ENCODE results near the gene STX12. TPM values are rescaled to one million over a fixed set of nuclear protein-coding genes. Genes with fewer than 3 reads are reported as not detected.

STX12 gene
- total RNA-seq, 1 experiment from 2014 or later = 9.9 TPM

DNA sequence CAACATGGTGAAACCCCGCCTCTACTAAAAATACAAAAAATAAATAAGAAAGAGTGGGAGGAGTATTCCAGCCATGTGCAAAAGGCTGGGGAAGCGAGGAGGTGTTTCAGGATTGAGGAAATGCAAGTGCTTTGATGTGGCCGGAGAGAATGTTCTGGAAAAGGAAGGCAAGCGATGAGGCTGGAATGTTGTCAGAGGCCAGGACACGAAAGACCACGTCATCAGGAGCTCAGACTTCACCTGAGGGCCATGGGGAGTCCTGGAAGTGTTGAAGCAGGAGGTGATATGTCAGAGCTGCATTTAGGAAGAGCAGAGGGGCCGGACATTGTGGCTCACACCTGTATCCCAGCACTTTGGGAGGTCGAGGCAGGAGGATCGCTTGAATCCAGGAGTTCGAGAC is 88.4 kb downstream of the STX12 start:
- H3K4me1 ChIP-seq (ENCODE audit: insufficient read depth, low read length) = no peaks in the 10 kb centered on the region
- H3K79me2 ChIP-seq (ENCODE audit: insufficient read depth, low read length) = no peaks in the 10 kb centered on the region
- no peak overlapping the region for H3K27ac ChIP-seq (ENCODE audit: insufficient read length, low read depth, low read length)
- H2AFZ ChIP-seq (ENCODE audit: low read length) = no peak overlapping the region
- H3K23ac ChIP-seq (ENCODE audit: insufficient read length, low read depth, low read length) = no peak overlapping the region
- no peak overlapping the region for H4K5ac ChIP-seq (ENCODE audit: insufficient read length, low read depth, low read length)
- H2BK120ac ChIP-seq (ENCODE audit: low read depth, low read length, poor library complexity, severe bottlenecking) = no peak overlapping the region
- H3K9ac ChIP-seq (ENCODE audit: extremely low read depth, insufficient read length, low read length) = no peak overlapping the region
- DNase-seq = no peak
- no peaks in the 10 kb centered on the region for H3K9me3 Mint-ChIP-seq
- no peak overlapping the region for H4K8ac ChIP-seq (replicated peaks; ENCODE audit: insufficient read length, low read depth, low read length)
- no peaks in the 10 kb centered on the region for H3K36me3 Mint-ChIP-seq (ENCODE audit: insufficient read depth in 1 of 3, low read depth in 3 of 3)
- no peaks in the 10 kb centered on the region; the same call in 1 of the 2 replicates for H3K27me3 Mint-ChIP-seq (ENCODE audit: low read depth)
- H3K4ac ChIP-seq (ENCODE audit: low read depth, low read length) = no peak overlapping the region
- no peak overlapping the region for H3K14ac ChIP-seq (ENCODE audit: insufficient read depth, low read length)
- no peaks in the 10 kb centered on the region for H3K9me3 ChIP-seq (ENCODE audit: control insufficient read depth, low read depth, low read length)
- H3K27me3 ChIP-seq (ENCODE audit: insufficient read depth, low read length) = no peaks in the 10 kb centered on the region
- no peak overlapping the region for H2BK15ac ChIP-seq (ENCODE audit: low read depth, low read length)
- no peak overlapping the region for H2BK20ac ChIP-seq (ENCODE audit: low read depth, low read length, poor library complexity, severe bottlenecking)
- no CpG with 5 or more reads among the region's 10 CpGs for WGBS (ENCODE audit: extremely low coverage, insufficient read length, low lambda C conversion rate)
- H3K79me1 ChIP-seq (ENCODE audit: insufficient read depth, low read depth, low read length, poor library complexity, severe bottlenecking) = no peaks in the 10 kb centered on the region
- no peak overlapping the region for H3K18ac ChIP-seq (ENCODE audit: insufficient read length, low read depth, low read length)
- no peaks in the 10 kb centered on the region for H3K23me2 ChIP-seq (ENCODE audit: insufficient read length, low read depth, low read length, poor library complexity, severe bottlenecking)
- H3K4me1 Mint-ChIP-seq = peaks cover 20 to 26% of the 10 kb centered on the region in 2 experiments
- no peak overlapping the region for H2AK5ac ChIP-seq (ENCODE audit: insufficient read length, low read length)
- TF ChIP-seq, protein P1, sequence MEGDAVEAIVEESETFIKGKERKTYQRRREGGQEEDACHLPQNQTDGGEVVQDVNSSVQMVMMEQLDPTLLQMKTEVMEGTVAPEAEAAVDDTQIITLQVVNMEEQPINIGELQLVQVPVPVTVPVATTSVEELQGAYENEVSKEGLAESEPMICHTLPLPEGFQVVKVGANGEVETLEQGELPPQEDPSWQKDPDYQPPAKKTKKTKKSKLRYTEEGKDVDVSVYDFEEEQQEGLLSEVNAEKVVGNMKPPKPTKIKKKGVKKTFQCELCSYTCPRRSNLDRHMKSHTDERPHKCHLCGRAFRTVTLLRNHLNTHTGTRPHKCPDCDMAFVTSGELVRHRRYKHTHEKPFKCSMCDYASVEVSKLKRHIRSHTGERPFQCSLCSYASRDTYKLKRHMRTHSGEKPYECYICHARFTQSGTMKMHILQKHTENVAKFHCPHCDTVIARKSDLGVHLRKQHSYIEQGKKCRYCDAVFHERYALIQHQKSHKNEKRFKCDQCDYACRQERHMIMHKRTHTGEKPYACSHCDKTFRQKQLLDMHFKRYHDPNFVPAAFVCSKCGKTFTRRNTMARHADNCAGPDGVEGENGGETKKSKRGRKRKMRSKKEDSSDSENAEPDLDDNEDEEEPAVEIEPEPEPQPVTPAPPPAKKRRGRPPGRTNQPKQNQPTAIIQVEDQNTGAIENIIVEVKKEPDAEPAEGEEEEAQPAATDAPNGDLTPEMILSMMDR (conservative IDR thresholded peaks at IDR 0.05) = no peak
- no peak overlapping the region for H2BK12ac ChIP-seq (ENCODE audit: insufficient read length, low read depth, low read length)
- no peak overlapping the region for H4K91ac ChIP-seq (ENCODE audit: insufficient read length, low read depth, low read length)
- H3K27ac Mint-ChIP-seq = no peak overlapping the region; a peak in 1 of 7 replicates
- no peaks in the 10 kb centered on the region for H4K20me1 ChIP-seq (ENCODE audit: control insufficient read depth, insufficient read depth, insufficient read length)
- H2BK5ac ChIP-seq (ENCODE audit: insufficient read length, low read length) = no peak overlapping the region
- H3K4me2 ChIP-seq (ENCODE audit: insufficient read depth, insufficient read length, low read length) = no peak overlapping the region
- no peak overlapping the region for H3T11ph ChIP-seq (ENCODE audit: low read length)
- no peak overlapping the region for H3K56ac ChIP-seq (ENCODE audit: insufficient read length, low read depth, low read length)
- no peak overlapping the region for H3K4me3 Mint-ChIP-seq
